ENCODE results near the gene KLHDC7A. TPM values are rescaled to one million over a fixed set of nuclear protein-coding genes. Genes with fewer than 3 reads are reported as not detected.

Gene KLHDC7A
- polyA plus RNA-seq, 2 of the 4 experiments (the other 2 are of a cell fraction), result 0.74 to 2.3 TPM

DNA sequence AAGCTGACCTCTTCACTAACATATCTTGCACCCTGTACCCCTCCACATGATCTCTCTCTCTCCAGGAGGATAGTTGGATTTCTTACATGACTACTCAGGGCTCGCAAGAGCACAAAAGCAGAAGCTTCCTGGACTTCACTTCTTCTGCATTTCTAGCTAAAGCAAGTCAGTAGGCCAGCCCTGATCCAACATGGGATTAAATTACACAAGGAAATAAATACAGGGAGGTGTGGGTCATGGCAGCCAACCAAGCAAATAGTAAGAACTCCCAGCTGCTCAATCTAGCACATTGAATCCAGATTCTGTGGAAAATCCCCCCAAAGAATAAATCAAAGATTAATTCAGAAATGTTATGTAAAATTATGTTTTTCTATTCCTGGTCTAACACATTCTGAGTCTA, 33.3 kb downstream of the KLHDC7A start:
- WGBS (ENCODE audit: missing lambda C conversion rate), result 20% methylated on average over 1 of the region's 1 CpG
- no peak overlapping the region for H3K4me3 ChIP-seq

DNA sequence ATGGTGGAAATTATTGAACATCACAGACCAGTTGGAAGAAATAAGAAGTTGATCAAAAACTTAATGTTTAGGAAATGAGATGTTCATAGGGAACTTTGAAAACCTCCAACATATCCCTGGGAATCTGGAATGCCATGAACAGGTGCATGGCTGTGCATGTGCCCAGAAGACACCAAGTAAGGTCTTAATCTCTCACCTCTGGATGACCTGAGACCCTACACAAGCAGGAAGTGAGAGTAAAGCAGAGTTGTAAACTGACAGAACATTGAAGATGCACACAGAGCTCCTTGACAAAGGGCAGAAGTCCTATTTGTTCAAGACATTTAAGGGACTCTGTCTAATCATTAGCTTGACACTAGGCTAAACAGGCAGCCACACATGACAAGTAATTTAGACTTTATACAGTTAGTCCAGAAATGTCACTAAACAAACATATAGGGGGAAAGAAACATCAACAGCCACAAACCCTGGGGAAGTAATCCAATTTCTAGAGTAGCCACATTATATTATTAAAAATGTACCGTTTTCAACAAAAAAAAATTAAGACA, 34.5 kb downstream of the KLHDC7A start:
- 0% methylated on average over 1 of the region's 1 CpG for WGBS (ENCODE audit: missing lambda C conversion rate)
- H3K4me2 ChIP-seq, result no peak overlapping the region
- FAIRE-seq (no peak), ATAC-seq (no peak), DNase-seq (ENCODE audit: low read depth in 1 of 2, low spot score in 1 of 2) (no peak)
- peaks cover 8% of the 10 kb centered on the region; the same call in 2 of the 3 replicates for H3K9me3 ChIP-seq
- no peak overlapping the region for H3K27ac ChIP-seq
- CTCF ChIA-PET, result no interaction called here
- TF ChIP-seq NR3C1 (IDR thresholded peaks at IDR 0.05) (no peak), GATA3 (IDR thresholded peaks at IDR 0.05; ENCODE audit: borderline replicate concordance) (no peak), NPAS2 (CRISPR knock-in tag; IDR thresholded peaks at IDR 0.05; ENCODE audit: borderline replicate concordance) (no peak), SREBF2 (IDR thresholded peaks at IDR 0.05) (no peak)
- TF ChIP-seq, protein P1, sequence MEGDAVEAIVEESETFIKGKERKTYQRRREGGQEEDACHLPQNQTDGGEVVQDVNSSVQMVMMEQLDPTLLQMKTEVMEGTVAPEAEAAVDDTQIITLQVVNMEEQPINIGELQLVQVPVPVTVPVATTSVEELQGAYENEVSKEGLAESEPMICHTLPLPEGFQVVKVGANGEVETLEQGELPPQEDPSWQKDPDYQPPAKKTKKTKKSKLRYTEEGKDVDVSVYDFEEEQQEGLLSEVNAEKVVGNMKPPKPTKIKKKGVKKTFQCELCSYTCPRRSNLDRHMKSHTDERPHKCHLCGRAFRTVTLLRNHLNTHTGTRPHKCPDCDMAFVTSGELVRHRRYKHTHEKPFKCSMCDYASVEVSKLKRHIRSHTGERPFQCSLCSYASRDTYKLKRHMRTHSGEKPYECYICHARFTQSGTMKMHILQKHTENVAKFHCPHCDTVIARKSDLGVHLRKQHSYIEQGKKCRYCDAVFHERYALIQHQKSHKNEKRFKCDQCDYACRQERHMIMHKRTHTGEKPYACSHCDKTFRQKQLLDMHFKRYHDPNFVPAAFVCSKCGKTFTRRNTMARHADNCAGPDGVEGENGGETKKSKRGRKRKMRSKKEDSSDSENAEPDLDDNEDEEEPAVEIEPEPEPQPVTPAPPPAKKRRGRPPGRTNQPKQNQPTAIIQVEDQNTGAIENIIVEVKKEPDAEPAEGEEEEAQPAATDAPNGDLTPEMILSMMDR (IDR thresholded peaks at IDR 0.05), result no peak
- TF ChIP-seq, protein P2, sequence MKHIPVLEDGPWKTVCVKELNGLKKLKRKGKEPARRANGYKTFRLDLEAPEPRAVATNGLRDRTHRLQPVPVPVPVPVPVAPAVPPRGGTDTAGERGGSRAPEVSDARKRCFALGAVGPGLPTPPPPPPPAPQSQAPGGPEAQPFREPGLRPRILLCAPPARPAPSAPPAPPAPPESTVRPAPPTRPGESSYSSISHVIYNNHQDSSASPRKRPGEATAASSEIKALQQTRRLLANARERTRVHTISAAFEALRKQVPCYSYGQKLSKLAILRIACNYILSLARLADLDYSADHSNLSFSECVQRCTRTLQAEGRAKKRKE (CRISPR knock-in tag; IDR thresholded peaks at IDR 0.05; ENCODE audit: low read depth), result no peak
- POLR2A ChIA-PET, result no interaction called here
- no peaks in the 10 kb centered on the region for H3K4me1 ChIP-seq
- H3K4me3 ChIP-seq, result no peak overlapping the region

More for the DNA sequence above, 33.3 kb downstream of the KLHDC7A start:
- no peaks in the 10 kb centered on the region for H3K4me1 ChIP-seq
- DNase-seq (ENCODE audit: low read depth in 1 of 2, low spot score in 1 of 2) (no peak), FAIRE-seq (no peak), ATAC-seq (no peak)
- H3K4me2 ChIP-seq, result no peak overlapping the region
- POLR2A ChIA-PET, result no interaction called here
- no peak overlapping the region for H3K27ac ChIP-seq
- H3K9me3 ChIP-seq, result peaks cover 8% of the 10 kb centered on the region; the same call in 2 of the 3 replicates
- CTCF ChIA-PET, result no interaction called here
- TF ChIP-seq, protein P3, sequence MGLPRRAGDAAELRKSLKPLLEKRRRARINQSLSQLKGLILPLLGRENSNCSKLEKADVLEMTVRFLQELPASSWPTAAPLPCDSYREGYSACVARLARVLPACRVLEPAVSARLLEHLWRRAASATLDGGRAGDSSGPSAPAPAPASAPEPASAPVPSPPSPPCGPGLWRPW (IDR thresholded peaks at IDR 0.05), result no peak
- TF ChIP-seq HOXB13 (CRISPR knock-in tag; IDR thresholded peaks at IDR 0.05; ENCODE audit: low read depth) (no peak), POLR2A (IDR thresholded peaks at IDR 0.05; ENCODE audit: low read length) (no peak), TP53 (CRISPR knock-in tag; IDR thresholded peaks at IDR 0.05) (no peak)

DNA sequence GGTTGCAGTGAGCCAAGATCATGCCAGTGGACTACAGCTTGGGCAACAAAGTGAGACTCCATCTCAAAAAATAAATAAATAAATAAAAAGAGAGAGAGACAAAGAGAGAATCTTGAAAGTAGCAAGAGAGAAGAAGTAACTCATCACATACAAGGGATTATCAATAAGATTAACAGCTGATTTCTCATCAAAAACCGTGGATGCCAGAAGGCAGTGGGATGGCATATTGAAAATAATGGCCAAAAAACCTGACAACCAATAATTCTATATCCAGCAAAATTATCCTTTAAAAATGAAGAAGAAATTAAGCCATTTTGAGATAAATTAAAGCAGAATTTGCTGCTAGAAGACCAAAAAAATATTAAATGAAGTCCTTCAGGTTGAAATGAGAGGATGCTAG, 35.7 kb downstream of the KLHDC7A start:
- no peak for ATAC-seq
- TF ChIP-seq TP53 (CRISPR knock-in tag; IDR thresholded peaks at IDR 0.05), result no peak
- TF ChIP-seq, protein P4, sequence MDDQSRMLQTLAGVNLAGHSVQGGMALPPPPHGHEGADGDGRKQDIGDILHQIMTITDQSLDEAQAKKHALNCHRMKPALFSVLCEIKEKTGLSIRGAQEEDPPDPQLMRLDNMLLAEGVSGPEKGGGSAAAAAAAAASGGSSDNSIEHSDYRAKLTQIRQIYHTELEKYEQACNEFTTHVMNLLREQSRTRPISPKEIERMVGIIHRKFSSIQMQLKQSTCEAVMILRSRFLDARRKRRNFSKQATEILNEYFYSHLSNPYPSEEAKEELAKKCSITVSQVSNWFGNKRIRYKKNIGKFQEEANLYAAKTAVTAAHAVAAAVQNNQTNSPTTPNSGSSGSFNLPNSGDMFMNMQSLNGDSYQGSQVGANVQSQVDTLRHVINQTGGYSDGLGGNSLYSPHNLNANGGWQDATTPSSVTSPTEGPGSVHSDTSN (IDR thresholded peaks at IDR 0.05), result no peak
- no peak for TF ChIP-seq MYC (IDR thresholded peaks at IDR 0.05; ENCODE audit: borderline replicate concordance, low read length)
- TF ChIP-seq EHMT2 (IDR thresholded peaks at IDR 0.05; ENCODE audit: low read depth), result no peak
- no peak for TF ChIP-seq BHLHE40 (IDR thresholded peaks at IDR 0.05; ENCODE audit: low read depth, low read length)
- no peak for TF ChIP-seq RCOR1 (IDR thresholded peaks at IDR 0.05; ENCODE audit: low read depth, low read length)
- no peak for TF ChIP-seq FOSB (CRISPR knock-in tag; IDR thresholded peaks at IDR 0.05)
- no peak for TF ChIP-seq FOSL2 (IDR thresholded peaks at IDR 0.05)
- no peak for TF ChIP-seq FOSL2 (CRISPR knock-in tag; IDR thresholded peaks at IDR 0.05)
- no peak for TF ChIP-seq NR3C1 (IDR thresholded peaks at IDR 0.05)
- no peak for TF ChIP-seq ZFP36 (IDR thresholded peaks at IDR 0.05; ENCODE audit: borderline replicate concordance, partially characterized antibody)
- TF ChIP-seq, protein P5, sequence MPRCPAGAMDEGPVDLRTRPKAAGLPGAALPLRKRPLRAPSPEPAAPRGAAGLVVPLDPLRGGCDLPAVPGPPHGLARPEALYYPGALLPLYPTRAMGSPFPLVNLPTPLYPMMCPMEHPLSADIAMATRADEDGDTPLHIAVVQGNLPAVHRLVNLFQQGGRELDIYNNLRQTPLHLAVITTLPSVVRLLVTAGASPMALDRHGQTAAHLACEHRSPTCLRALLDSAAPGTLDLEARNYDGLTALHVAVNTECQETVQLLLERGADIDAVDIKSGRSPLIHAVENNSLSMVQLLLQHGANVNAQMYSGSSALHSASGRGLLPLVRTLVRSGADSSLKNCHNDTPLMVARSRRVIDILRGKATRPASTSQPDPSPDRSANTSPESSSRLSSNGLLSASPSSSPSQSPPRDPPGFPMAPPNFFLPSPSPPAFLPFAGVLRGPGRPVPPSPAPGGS (IDR thresholded peaks at IDR 0.05), result no peak
- no peak for TF ChIP-seq CEBPB (IDR thresholded peaks at IDR 0.05)
- TF ChIP-seq CBX8 (IDR thresholded peaks at IDR 0.05), result no peak
- TF ChIP-seq RAD21 (conservative IDR thresholded peaks at IDR 0.05 in 1 of 2, IDR thresholded peaks at IDR 0.05 in 1 of 2), result no peak
- no peak for TF ChIP-seq ESRRA (IDR thresholded peaks at IDR 0.05; ENCODE audit: borderline replicate concordance, low read length)
- TF ChIP-seq, protein P6, sequence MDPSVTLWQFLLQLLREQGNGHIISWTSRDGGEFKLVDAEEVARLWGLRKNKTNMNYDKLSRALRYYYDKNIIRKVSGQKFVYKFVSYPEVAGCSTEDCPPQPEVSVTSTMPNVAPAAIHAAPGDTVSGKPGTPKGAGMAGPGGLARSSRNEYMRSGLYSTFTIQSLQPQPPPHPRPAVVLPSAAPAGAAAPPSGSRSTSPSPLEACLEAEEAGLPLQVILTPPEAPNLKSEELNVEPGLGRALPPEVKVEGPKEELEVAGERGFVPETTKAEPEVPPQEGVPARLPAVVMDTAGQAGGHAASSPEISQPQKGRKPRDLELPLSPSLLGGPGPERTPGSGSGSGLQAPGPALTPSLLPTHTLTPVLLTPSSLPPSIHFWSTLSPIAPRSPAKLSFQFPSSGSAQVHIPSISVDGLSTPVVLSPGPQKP (IDR thresholded peaks at IDR 0.05; ENCODE audit: low read depth, low read length), result no peak
- no peak for TF ChIP-seq SREBF2 (IDR thresholded peaks at IDR 0.05)
- DNase-seq (ENCODE audit: low read depth in 1 of 2, low spot score in 1 of 2), result no peak
- Histone ChIP-seq H3K27ac (no peak overlapping the region), H3K4me1 (no peaks in the 10 kb centered on the region), H3K9me3 (peaks cover 8% of the 10 kb centered on the region; the same call in 2 of the 3 replicates), H3K4me3 (no peak overlapping the region), H3K4me2 (no peak overlapping the region)
- 0% methylated on average over 1 of the region's 1 CpG for WGBS (ENCODE audit: missing lambda C conversion rate)
- ChIA-PET CTCF (no interaction called here), POLR2A (no interaction called here)
- no peak for FAIRE-seq
